ENCODE results near the gene SIM1.
"Not testable (repeated sequence)": the region's sequence is repeated elsewhere in the genome, so short reads cannot be mapped to it uniquely, and the experiment has no call there.

The SIM1 gene

GRCh38 chr6:100378576-100378975, 86.1 kb downstream of the SIM1 start:
- DNase-seq: no peak
- in situ Hi-C loops (cut with MboI; ENCODE audit: low pct_unique_long_range_greater_than_20kb, low sequenced_read_pairs): no loop called here

GRCh38 chr6:100376103-100376502, 88.6 kb downstream of the SIM1 start:
- in situ Hi-C loops (cut with MboI; ENCODE audit: low pct_unique_long_range_greater_than_20kb, low sequenced_read_pairs): no loop called here
- DNase-seq: peak; percentile 20

DNA sequence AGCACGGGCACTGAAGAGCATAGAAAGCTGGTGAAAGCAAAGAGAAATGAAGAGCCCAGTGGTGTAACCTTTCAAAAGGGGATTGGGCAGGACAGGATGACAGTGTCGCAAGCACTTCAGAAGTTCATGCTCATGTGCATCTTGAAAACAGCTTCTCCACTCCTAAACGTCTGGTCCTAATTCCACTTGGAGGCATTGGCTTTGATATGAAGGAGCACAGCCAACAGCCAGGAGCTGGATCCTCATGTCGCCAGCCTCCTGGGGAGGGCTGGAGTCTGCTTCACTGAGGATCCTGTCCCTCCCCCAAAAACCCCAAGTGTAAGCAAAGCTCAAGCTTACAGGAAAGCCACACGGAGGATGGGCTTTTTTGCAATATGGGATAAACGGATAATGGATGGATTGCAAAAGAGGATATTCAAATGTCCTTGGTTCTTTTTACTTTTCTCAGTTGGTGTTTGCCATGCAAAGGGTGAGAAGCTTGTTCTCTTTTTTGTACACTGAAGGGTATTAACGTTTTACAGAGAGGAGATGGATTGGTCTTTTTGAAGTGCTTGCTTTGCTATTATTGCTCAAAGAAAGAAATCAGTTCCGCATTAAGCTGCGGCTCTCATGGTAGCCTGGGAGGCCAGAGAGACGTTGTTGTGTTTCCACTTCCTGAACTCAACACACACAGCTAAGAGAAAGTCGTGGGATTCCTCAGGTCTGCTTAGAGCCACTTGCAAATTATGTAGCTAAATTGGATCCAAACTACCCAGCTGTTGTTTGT, 92.2 kb downstream of the SIM1 start:
- in situ Hi-C loops (cut with MboI; ENCODE audit: low pct_unique_long_range_greater_than_20kb, low sequenced_read_pairs): no loop called here
- DNase-seq: no peak

DNA sequence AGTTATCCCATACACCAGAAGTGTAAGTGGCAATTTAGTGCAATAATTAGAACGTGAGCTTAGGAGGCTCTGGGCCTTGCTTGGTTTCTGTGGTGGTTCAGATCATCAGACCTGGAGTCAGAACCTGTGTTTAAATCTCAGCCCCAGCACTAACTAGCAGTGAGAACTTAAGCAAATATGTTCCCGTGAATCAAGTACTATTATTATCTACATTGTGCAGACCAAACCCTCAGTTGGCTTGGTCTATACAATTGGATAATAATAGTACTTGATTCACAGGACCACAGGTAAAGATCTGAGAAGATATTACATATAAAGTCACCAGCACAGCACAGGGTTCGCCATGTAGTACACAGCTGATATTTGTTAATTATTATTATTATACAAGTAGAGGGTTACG, 93.1 kb downstream of the SIM1 start:
- DNase-seq: no peak
- in situ Hi-C loops (cut with MboI; ENCODE audit: low pct_unique_long_range_greater_than_20kb, low sequenced_read_pairs): no loop called here

- in situ Hi-C loops (cut with MboI; ENCODE audit: low pct_unique_long_range_greater_than_20kb, low sequenced_read_pairs): no loop called here
- DNase-seq: no peak
Observed at GRCh38 chr6:100370265-100370664, 94.5 kb downstream of the SIM1 start.

GRCh38 chr6:100366419-100366818, 98.3 kb downstream of the SIM1 start:
- no peak for DNase-seq
- in situ Hi-C loops (cut with MboI; ENCODE audit: low pct_unique_long_range_greater_than_20kb, low sequenced_read_pairs): no loop called here

DNA sequence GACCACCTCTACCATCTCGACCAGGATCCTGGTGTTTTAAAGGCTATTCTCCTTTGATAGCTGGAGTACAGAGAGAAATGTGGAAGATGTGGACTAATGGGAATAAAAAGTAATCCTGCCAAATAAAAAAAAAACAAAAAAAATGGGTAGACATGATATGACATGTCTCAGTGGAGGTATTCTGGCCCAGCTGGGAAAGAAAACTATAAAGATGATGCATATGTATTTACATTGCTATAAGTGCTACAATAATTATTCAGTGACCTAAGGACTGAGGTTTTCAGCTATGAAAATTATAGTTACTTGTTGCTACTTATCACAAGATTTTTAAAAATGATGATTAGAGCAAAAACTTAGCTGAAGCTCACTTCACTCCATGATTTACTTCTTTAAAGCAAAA, 101.1 kb downstream of the SIM1 start:
- DNase-seq: no peak
- in situ Hi-C loops (cut with MboI; ENCODE audit: low pct_unique_long_range_greater_than_20kb, low sequenced_read_pairs): no loop called here

DNA sequence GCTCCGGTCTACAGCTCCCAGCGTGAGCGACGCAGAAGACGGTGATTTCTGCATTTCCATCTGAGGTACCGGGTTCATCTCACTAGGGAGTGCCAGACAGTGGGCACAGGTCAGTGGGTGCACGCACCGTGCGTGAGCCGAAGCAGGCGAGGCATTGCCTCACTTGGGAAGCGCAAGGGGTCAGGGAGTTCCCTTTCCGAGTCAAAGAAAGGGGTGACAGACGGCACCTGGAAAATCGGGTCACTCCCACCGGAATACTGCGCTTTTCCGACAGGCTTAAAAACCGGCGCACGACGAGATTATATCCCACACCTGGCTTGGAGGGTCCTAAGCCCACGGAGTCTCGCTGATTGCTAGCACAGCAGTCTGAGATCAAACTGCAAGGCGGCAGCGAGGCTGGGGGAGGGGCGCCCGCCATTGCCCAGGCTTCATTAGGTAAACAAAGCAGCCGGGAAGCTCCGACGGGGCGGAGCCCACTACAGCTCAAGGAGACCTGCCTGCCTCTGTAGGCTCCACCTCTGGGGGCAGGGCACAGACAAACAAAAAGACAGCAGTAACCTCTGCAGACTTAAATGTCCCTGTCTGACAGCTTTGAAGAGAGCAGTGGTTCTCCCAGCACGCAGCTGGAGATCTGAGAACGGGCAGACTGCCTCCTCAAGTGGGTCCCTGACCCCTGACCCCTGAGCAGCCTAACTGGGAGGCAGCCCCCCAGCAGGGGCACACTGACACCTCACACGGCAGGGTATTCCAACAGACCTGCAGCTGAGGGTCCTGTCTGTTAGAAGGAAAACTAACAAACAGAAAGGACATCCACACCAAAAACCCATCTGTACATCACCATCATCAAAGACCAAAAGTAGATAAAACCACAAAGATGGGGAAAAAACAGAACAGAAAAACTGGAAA, 109.7 kb downstream of the SIM1 start:
- in situ Hi-C loops (cut with MboI; ENCODE audit: low pct_unique_long_range_greater_than_20kb, low sequenced_read_pairs); DNase-seq: not testable (repeated sequence)

GRCh38 chr6:100353276-100354015, 111.3 kb downstream of the SIM1 start:
- in situ Hi-C loops (cut with MboI; ENCODE audit: low pct_unique_long_range_greater_than_20kb, low sequenced_read_pairs): no loop called here
- no peak for DNase-seq

DNA sequence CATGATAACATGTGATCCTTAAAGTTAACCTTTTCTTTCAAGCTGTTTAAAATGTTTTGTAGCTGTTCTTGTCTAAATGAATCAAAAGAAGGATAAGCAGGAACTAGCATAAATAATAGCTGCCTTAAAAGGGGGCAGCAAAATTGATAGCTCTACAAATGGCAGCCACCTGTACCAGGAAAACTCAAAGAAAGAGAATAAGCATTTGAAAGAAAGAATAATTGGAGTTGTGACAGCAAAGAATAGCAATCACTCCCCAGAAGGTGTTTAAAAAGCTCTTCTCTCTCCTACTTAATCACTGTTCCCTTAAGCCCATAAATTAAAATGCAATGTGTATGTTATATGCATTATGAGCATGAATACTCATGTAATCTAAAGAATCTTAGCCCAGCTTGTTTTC, 114.6 kb downstream of the SIM1 start:
- in situ Hi-C loops (cut with MboI; ENCODE audit: low pct_unique_long_range_greater_than_20kb, low sequenced_read_pairs): no loop called here
- no peak for DNase-seq

DNA sequence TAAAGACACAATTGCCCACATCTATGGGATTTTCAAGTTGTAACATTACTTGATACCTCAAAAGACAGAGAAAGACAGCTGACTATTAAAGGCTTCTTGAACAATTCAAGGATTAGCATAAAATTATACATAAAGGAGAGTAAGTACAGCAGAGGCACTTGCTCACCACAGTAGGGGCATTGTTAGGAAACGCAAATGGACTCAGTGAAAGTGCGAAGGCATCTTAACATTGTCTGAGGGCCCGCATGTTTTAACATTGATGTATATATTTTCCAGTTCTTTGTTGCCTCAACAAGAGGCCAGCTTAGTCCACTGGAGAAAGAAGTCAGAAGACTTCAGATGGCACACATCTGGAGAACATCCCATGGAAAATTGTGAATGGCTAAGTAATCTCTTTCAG, 115.4 kb downstream of the SIM1 start:
- DNase-seq: no peak
- in situ Hi-C loops (cut with MboI; ENCODE audit: low pct_unique_long_range_greater_than_20kb, low sequenced_read_pairs): no loop called here

GRCh38 chr6:100347901-100348550, 116.7 kb downstream of the SIM1 start:
- DNase-seq: no peak

GRCh38 chr6:100346828-100347227, 117.9 kb downstream of the SIM1 start:
- no peak for DNase-seq

More at GRCh38 chr6:100347901-100348550, 116.7 kb downstream of the SIM1 start:
- in situ Hi-C loops (cut with MboI; ENCODE audit: low pct_unique_long_range_greater_than_20kb, low sequenced_read_pairs): no loop called here

DNA sequence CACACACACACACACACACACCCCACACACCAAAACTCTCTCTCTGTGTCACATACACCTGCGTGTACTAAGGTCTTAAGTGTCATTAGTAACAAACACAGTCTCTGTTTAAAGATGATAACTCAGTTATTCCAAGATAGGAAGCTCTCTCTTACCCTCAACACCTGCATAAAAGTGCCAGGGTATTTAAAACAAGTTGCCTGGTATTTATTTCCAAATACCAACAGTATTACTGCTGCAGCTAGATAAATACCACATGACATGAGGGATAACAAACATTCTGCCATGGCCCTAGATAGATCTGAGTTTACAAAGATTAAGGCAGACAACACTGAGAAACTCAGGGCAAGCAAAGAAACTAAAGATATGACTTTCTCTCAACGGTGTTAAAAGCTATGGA, 118.5 kb downstream of the SIM1 start:
- DNase-seq: no peak
- in situ Hi-C loops (cut with MboI; ENCODE audit: low pct_unique_long_range_greater_than_20kb, low sequenced_read_pairs): no loop called here

More at GRCh38 chr6:100346828-100347227, 117.9 kb downstream of the SIM1 start:
- in situ Hi-C loops (cut with MboI; ENCODE audit: low pct_unique_long_range_greater_than_20kb, low sequenced_read_pairs): no loop called here

DNA sequence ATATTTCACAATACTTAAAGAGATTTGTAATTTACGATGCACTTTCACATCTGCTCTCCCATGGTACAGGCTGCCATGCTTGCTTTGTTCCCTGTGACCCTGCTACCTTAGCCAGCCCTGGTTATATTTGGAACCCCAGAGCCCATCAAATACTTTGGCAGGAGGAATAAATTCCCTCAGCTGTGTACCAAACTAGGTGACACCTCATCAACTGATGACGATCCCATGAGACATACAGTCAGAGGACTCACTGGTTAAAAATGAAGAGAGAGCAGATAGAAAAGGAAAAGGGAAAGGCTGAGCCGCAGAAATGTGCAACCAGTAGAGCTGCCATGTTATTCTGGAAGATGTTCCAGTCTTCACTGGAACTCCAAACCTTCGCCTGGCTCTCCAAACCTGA, 120.0 kb downstream of the SIM1 start:
- in situ Hi-C loops (cut with MboI; ENCODE audit: low pct_unique_long_range_greater_than_20kb, low sequenced_read_pairs): no loop called here
- DNase-seq: no peak

GRCh38 chr6:100344321-100344720, 120.4 kb downstream of the SIM1 start:
- in situ Hi-C loops (cut with MboI; ENCODE audit: low pct_unique_long_range_greater_than_20kb, low sequenced_read_pairs): no loop called here

DNA sequence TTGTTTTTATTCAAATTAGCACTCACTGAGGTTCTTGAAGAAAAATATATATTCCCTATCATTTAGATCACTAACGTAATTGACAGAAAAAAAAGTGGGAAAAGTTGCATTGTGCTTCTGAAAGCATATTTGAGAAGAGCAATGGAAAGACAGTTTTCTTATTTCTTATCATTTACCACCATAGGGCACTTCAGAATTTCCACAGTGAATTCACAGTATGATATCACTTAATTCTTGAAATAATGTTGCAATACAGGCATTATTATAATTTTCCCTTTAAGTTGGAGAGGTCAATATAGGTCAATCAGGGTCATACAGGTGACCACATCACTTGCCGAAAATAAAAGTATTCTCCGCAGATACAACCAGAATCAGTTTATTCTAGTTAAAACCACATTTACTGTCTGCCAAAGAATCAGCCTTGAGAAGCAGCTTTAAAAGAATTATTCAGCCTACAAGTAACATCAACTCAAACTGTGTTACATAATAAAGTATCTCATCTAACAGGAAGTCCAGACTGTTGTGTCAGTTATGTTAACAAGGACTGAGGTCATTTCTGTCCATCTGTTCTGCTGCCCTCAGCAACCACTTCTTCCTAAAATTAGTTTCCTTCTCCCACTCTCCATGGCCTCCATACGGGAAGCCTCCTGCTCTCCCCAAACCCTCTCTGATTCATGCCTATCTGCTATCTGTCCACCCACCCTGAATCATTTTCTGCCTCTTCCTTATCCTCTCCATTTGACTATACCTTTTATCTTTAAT, 121.2 kb downstream of the SIM1 start:
- in situ Hi-C loops (cut with MboI; ENCODE audit: low pct_unique_long_range_greater_than_20kb, low sequenced_read_pairs): no loop called here

More at GRCh38 chr6:100344321-100344720, 120.4 kb downstream of the SIM1 start:
- no peak for DNase-seq

GRCh38 chr6:100342830-100343229, 121.9 kb downstream of the SIM1 start:
- no peak for DNase-seq

More for the DNA sequence above, 121.2 kb downstream of the SIM1 start:
- no peak for DNase-seq

More at GRCh38 chr6:100342830-100343229, 121.9 kb downstream of the SIM1 start:
- in situ Hi-C loops (cut with MboI; ENCODE audit: low pct_unique_long_range_greater_than_20kb, low sequenced_read_pairs): no loop called here
